Measurements from ENCODE around the gene RBFA. TPM values are rescaled to one million over a fixed set of nuclear protein-coding genes. Genes with fewer than 3 reads are reported as not detected.

The RBFA gene
- total RNA-seq, 1 experiment from 2014 or later: 45.3 TPM

- intact Hi-C loops (cut with micrococcal nuclease): no loop called here
- no peak overlapping the region for H3K4me3 ChIP-seq (replicated peaks in 1 of 2; ENCODE audit: low read depth in 1 of 2, low read length in 2 of 2)
- H3K4me1 ChIP-seq (ENCODE audit: control insufficient read depth in 1 of 2, insufficient read depth in 2 of 2, low read length in 2 of 2): peaks cover 12 to 15% of the 10 kb centered on the region in 2 experiments
- BruUV-seq (replicated peaks): no TSS peak
- ChIA-PET RAD21 (ENCODE audit: low non-redundant PET in 1 of 2, low total read pairs in 2 of 2, uncharacterized antibody in 2 of 2, unreplicated experiment in 2 of 2) (no interaction called here), CTCF (no interaction called here), POLR2A (no interaction called here)
- no peak overlapping the region for H3K4me2 ChIP-seq (ENCODE audit: low read length)
- H3K9ac ChIP-seq (ENCODE audit: low read length): no peak overlapping the region
- no peaks in the 10 kb centered on the region for H3K9me2 ChIP-seq (ENCODE audit: insufficient read depth)
- no peaks in the 10 kb centered on the region for H3K36me3 ChIP-seq (ENCODE audit: control insufficient read depth in 1 of 2, insufficient read depth in 2 of 2, low read length in 2 of 2)
- TF ChIP-seq POLR2A (IDR thresholded peaks at IDR 0.05; ENCODE audit: borderline replicate concordance, extremely low read depth, insufficient read depth, insufficient read length) (no peak), ZFX (IDR thresholded peaks at IDR 0.05) (no peak), EZH2phosphoT487 (IDR thresholded peaks at IDR 0.05; ENCODE audit: borderline replicate concordance) (no peak), EGR1 (IDR thresholded peaks at IDR 0.05; ENCODE audit: low read depth) (no peak), ZBTB33 (IDR thresholded peaks at IDR 0.05; ENCODE audit: extremely low read depth, insufficient replicate concordance, low read length) (no peak), TCF7L2 (IDR thresholded peaks at IDR 0.05; ENCODE audit: borderline replicate concordance, extremely low read depth, insufficient read depth, insufficient read length) (no peak), SRF (IDR thresholded peaks at IDR 0.05; ENCODE audit: low read depth) (no peak)
- ATAC-seq: no peak
- no peaks in the 10 kb centered on the region for H3K9me3 ChIP-seq (ENCODE audit: control insufficient read depth in 1 of 2, insufficient read depth in 1 of 2, low read depth in 1 of 2, low read length in 2 of 2)
- no peak overlapping the region for H2AFZ ChIP-seq (ENCODE audit: low read depth, low read length, poor library complexity, severe bottlenecking)
- no peaks in the 10 kb centered on the region for H3K27me3 ChIP-seq (ENCODE audit: insufficient read depth, low read length)
- no peak overlapping the region for H3K27ac ChIP-seq (ENCODE audit: low read depth, low read length)
- no peaks in the 10 kb centered on the region for H4K20me1 ChIP-seq (ENCODE audit: insufficient read depth)
- no peak for DNase-seq (ENCODE audit: low read depth, low spot score)
- no peaks in the 10 kb centered on the region for H3K79me2 ChIP-seq (ENCODE audit: insufficient read depth, low read length)
Measured at GRCh38 chr18:80006724-80007123, 27.5 kb upstream of the RBFA start.

Measured in HCT116 (cell line).